Esophagus squamous epithelium (tissue), 5 donors: ENCODE data around the gene PYGB. TPM values are rescaled to one million over a fixed set of nuclear protein-coding genes. Genes with fewer than 3 reads are reported as not detected.

ENCODE experiments used
- DNase-seq: peaks from one replicate; lab custom pipeline; 2025; lab: John Stamatoyannopoulos, UW
- H3K27ac ChIP-seq, 4 donors: fragments of 200-600 bp; sonication (generic); one replicate each; pipeline ENCODE4 v1.5.1; 2016 to 2019; ENCODE audit warnings: mild to moderate bottlenecking in 1 of 4
- H3K27me3 ChIP-seq, 4 donors: fragments of 200-600 bp; sonication (generic); 1 replicate in 3 of 4; 2 replicates in 1 of 4; pipeline versions ENCODE4 v1.5.1 to v1.6.0; 2017 to 2021; ENCODE audit warnings: antibody characterized with exemption in 1 of 4
- H3K36me3 ChIP-seq, 3 donors: fragments of 200-600 bp; sonication (generic); one replicate each; pipeline ENCODE4 v1.5.1; 2016 to 2019
- H3K4me1 ChIP-seq, 3 donors: fragments of 200-600 bp; sonication (generic); one replicate each; pipeline ENCODE4 v1.5.1; 2017 to 2019
- H3K4me3 ChIP-seq, 4 donors: fragments of 200-600 bp; sonication (generic); 1 replicate in 3 of 4; 2 replicates in 1 of 4; pipeline ENCODE4 v1.5.1; 2016 to 2019; ENCODE audit warnings: mild to moderate bottlenecking in 2 of 4, moderate library complexity in 1 of 4
- H3K9me3 ChIP-seq, 3 donors: fragments of 200-600 bp; sonication (generic); one replicate each; pipeline ENCODE4 v1.5.1; 2016 to 2019
- CTCF ChIP-seq, 6 experiments: fragments of 450-650 bp in 4 of 6; fragments of 200-600 bp in 2 of 6; sonication (generic) in 2 of 6; IDR thresholded peaks; one replicate each; pipeline ENCODE4 v1.5.1; 2016 to 2019; ENCODE audit warnings: antibody characterized with exemption in 6 of 6, mild to moderate bottlenecking in 4 of 6, moderate library complexity in 4 of 6
- POLR2A ChIP-seq, 4 donors: fragments of 450-650 bp; IDR thresholded peaks; one replicate each; pipeline ENCODE4 v1.6.1; 2017; ENCODE audit warnings: antibody characterized with exemption in 4 of 4, mild to moderate bottlenecking in 4 of 4, moderate library complexity in 3 of 4
- WGBS, 2 donors: methylation state at CpG; one replicate each; pipeline ENCODE4 v1.1.5; 2018; 5-methylcytosine and 5-hydroxymethylcytosine counted together
- intact Hi-C: fragments of 100-400 bp; cut with DNase I; formaldehyde crosslinking; loops from one replicate; pipeline ENCODE4 v1.15.0; 2022
- total RNA-seq, 4 donors: library from RNA; depleted of rRNA; stranded (reverse); fragments of >200 nt; gene quantifications; one replicate each; pipeline ENCODE4 v1.1.0, GENCODE V29; 2016
- donor health status: DM: yes; HTN: yes; CAD: no.

PYGB gene
- total RNA-seq, 4 donors from 2014 or later, result 70.8 to 127 (median 95.6) TPM

- Histone ChIP-seq H3K36me3 (peaks cover 0 to 23% (median 0%) of the 10 kb centered on the region in 3 donors), H3K4me3 (no peak overlapping the region), H3K27ac (no peak overlapping the region), H3K4me1 (peaks cover 0 to 36% (median 7%) of the 10 kb centered on the region in 3 donors), H3K27me3 (no peaks in the 10 kb centered on the region), H3K9me3 (no peaks in the 10 kb centered on the region)
- no peak for TF ChIP-seq CTCF (IDR thresholded peaks at IDR 0.05)
- TF ChIP-seq POLR2A (IDR thresholded peaks at IDR 0.05), result no peak
- 19 to 35% methylated on average over 1 of the region's 1 CpG for WGBS, 2 donors
- intact Hi-C loops, result no loop called here
- DNase-seq, result no peak
Observed at GRCh38 chr20:25340380-25340779, 92.5 kb downstream of the PYGB start.

- H3K27me3 ChIP-seq, result no peaks in the 10 kb centered on the region
- intact Hi-C loops, result no loop called here
- no peak overlapping the region for H3K4me3 ChIP-seq
- H3K36me3 ChIP-seq, result peaks cover 0 to 19% (median 0%) of the 10 kb centered on the region in 3 donors
- no peak for DNase-seq
- H3K27ac ChIP-seq, result no peak overlapping the region
- 65 to 83% methylated on average over 8 to 9 of the region's 9 CpGs for WGBS, 2 donors
- H3K4me1 ChIP-seq, result peaks cover 0 to 24% (median 7%) of the 10 kb centered on the region in 3 donors
- H3K9me3 ChIP-seq, result no peaks in the 10 kb centered on the region
- TF ChIP-seq CTCF (IDR thresholded peaks at IDR 0.05) (peak in 1 of 6 experiments; percentile 25), POLR2A (IDR thresholded peaks at IDR 0.05) (no peak)
Observed at GRCh38 chr20:25341716-25342680, 94.1 kb downstream of the PYGB start.

- DNase-seq, result no peak
- WGBS, 2 donors, result 83 to 90% methylated on average over 3 of the region's 3 CpGs
- Histone ChIP-seq H3K27ac (no peak overlapping the region), H3K4me1 (peaks cover 0 to 11% (median 7%) of the 10 kb centered on the region in 3 donors), H3K36me3 (no peaks in the 10 kb centered on the region), H3K27me3 (no peaks in the 10 kb centered on the region), H3K9me3 (no peaks in the 10 kb centered on the region), H3K4me3 (no peak overlapping the region)
- TF ChIP-seq POLR2A (IDR thresholded peaks at IDR 0.05) (no peak), CTCF (IDR thresholded peaks at IDR 0.05) (no peak)
- intact Hi-C loops, result no loop called here
Observed at GRCh38 chr20:25344634-25345033, 96.7 kb downstream of the PYGB start.

GRCh38 chr20:25345721-25346120, 97.8 kb downstream of the PYGB start:
- DNase-seq, result no peak
- WGBS, 2 donors, result 82 to 83% methylated on average over 1 of the region's 1 CpG
- H3K9me3 ChIP-seq, result no peaks in the 10 kb centered on the region
- intact Hi-C loops, result no loop called here
- no peak overlapping the region for H3K4me3 ChIP-seq
- no peak overlapping the region for H3K27ac ChIP-seq
- H3K36me3 ChIP-seq, result no peaks in the 10 kb centered on the region
- H3K4me1 ChIP-seq, result peaks cover 0 to 7% (median 0%) of the 10 kb centered on the region in 3 donors
- no peak for TF ChIP-seq CTCF (IDR thresholded peaks at IDR 0.05)
- no peak for TF ChIP-seq POLR2A (IDR thresholded peaks at IDR 0.05)
- no peaks in the 10 kb centered on the region for H3K27me3 ChIP-seq

- H3K27ac ChIP-seq, result no peak overlapping the region
- H3K4me1 ChIP-seq, result peaks cover 0 to 2% (median 0%) of the 10 kb centered on the region in 3 donors
- 94 to 97% methylated on average over 6 of the region's 6 CpGs for WGBS, 2 donors
- intact Hi-C loops, result no loop called here
- no peak overlapping the region for H3K4me3 ChIP-seq
- no peaks in the 10 kb centered on the region for H3K27me3 ChIP-seq
- no peak for DNase-seq
- no peaks in the 10 kb centered on the region for H3K9me3 ChIP-seq
- no peak for TF ChIP-seq POLR2A (IDR thresholded peaks at IDR 0.05)
- no peak for TF ChIP-seq CTCF (IDR thresholded peaks at IDR 0.05)
- H3K36me3 ChIP-seq, result no peaks in the 10 kb centered on the region
Observed at GRCh38 chr20:25346349-25346748, 98.5 kb downstream of the PYGB start.
